Panc1 (cell line): Measurements from ENCODE around the gene SMIM38. TPM values are rescaled to one million over a fixed set of nuclear protein-coding genes. Genes with fewer than 3 reads are reported as not detected.

Experiments used
- ATAC-seq: fragments of 200-7000 bp; cut with Tn5 transposase; 2 replicates; pipeline ENCODE4 v1.9.1; 2020; ENCODE audit warnings: mild to moderate bottlenecking, moderate library complexity
- BruUV-seq: library from RNA; stranded (reverse); fragments of 400-500 nt; replicated peaks from 2 replicates; lab custom pipeline; 2021; lab: Mats Ljungman, UMichigan
- CTCF ChIA-PET: fragments of 300-600 bp; sonication (Branson Sonifier 250); formaldehyde crosslinking; loops from one replicate; lab custom pipeline; 2022; ENCODE audit warnings: antibody characterized with exemption; lab: Charles Lee
- POLR2A ChIA-PET: fragments of 300-600 bp; sonication (Branson Sonifier 250); formaldehyde crosslinking; loops from one replicate; lab custom pipeline; 2022; ENCODE audit warnings: antibody characterized with exemption; lab: Charles Lee
- DNase-seq: peaks from one replicate; pipeline ENCODE4 v3.0.0-alpha.2; 2010; ENCODE audit warnings: low read depth, low spot score
- H3K27ac ChIP-seq: 2 replicates; pipeline ENCODE4 v1.5.1; 2011; ENCODE audit warnings: mild to moderate bottlenecking, low read length, inconsistent platforms
- H3K27me3 ChIP-seq: fragments of 200-500 bp; sonication (Bioruptor generic); 2 replicates; pipeline ENCODE4 v1.6.0; 2014; ENCODE audit warnings: low read length, inconsistent platforms; ENCODE audit not compliant: control insufficient read depth, insufficient read depth
- H3K36me3 ChIP-seq: fragments of 200-500 bp; sonication (Bioruptor generic); 2 replicates; pipeline ENCODE4 v1.5.1; 2014; ENCODE audit warnings: inconsistent platforms, mild to moderate bottlenecking, low read length, moderate library complexity; ENCODE audit not compliant: control insufficient read depth, insufficient read depth
- H3K4me1 ChIP-seq: 2 replicates; pipeline ENCODE4 v1.5.1; 2011; ENCODE audit warnings: inconsistent platforms, mild to moderate bottlenecking, low read length, moderate library complexity; ENCODE audit not compliant: control insufficient read depth, insufficient read depth
- H3K4me3 ChIP-seq, 2 experiments: 2 replicates each; pipeline ENCODE4 v1.5.1; 2011 to 2012; ENCODE audit warnings: low read depth in 2 of 2, low read length in 2 of 2, mild to moderate bottlenecking in 2 of 2, inconsistent platforms in 1 of 2, moderate library complexity in 1 of 2
- H3K9me3 ChIP-seq: fragments of 200-500 bp; sonication (Bioruptor generic); 2 replicates; pipeline ENCODE4 v1.5.1; 2014; ENCODE audit warnings: low read depth, mild to moderate bottlenecking, inconsistent platforms, low read length, moderate library complexity; ENCODE audit not compliant: control insufficient read depth, insufficient read depth
- POLR2AphosphoS5 ChIP-seq: IDR thresholded peaks from 2 replicates; pipeline ENCODE4 v1.6.1; 2012; ENCODE audit warnings: mild to moderate bottlenecking, low read depth, low read length, moderate library complexity
- SIN3A ChIP-seq: IDR thresholded peaks from 2 replicates; pipeline ENCODE4 v1.6.1; 2012; ENCODE audit warnings: low read depth, mild to moderate bottlenecking, low read length, moderate library complexity, borderline replicate concordance; ENCODE audit not compliant: insufficient read depth
- TCF7L2 ChIP-seq: IDR thresholded peaks from 2 replicates; pipeline ENCODE4 v1.6.1; 2011; ENCODE audit warnings: mild to moderate bottlenecking, low read depth, low read length, inconsistent platforms
- in situ Hi-C: cut with HindIII; loops from 2 replicates; pipeline ENCODE4 v1.10.0; 2016; ENCODE audit warnings: low sequenced_read_pairs, low pct_unique_long_range_greater_than_20kb
- intact Hi-C: fragments of 100-400 bp; cut with micrococcal nuclease; formaldehyde crosslinking; loops from one replicate; pipeline ENCODE4 v1.10.0; 2022; ENCODE audit not compliant: unreplicated experiment
- total RNA-seq: library from RNA; stranded (reverse); gene quantifications from one replicate; pipeline ENCODE4 v1.2.1, GENCODE V29; 2021; ENCODE audit not compliant: unreplicated experiment
- TF ChIP-seq, protein P1 (sequence below), 2 experiments: IDR thresholded peaks; 2 replicates each; pipeline ENCODE4 v1.6.1; 2011 to 2012; ENCODE audit warnings: low read depth in 2 of 2, control low read depth in 1 of 2, low read length in 1 of 2, mild to moderate bottlenecking in 1 of 2, moderate library complexity in 1 of 2; ENCODE audit not compliant: insufficient read depth in 1 of 2
- TF ChIP-seq, protein P2 (sequence below): fragments of 450-650 bp; IDR thresholded peaks from 2 replicates; pipeline ENCODE4 v1.5.1; 2017; ENCODE audit warnings: mild to moderate bottlenecking

Gene SMIM38
- total RNA-seq, 1 experiment from 2014 or later, result 0.46 TPM

- ATAC-seq (no peak), DNase-seq (no peak)
- no peaks in the 10 kb centered on the region for H3K36me3 ChIP-seq
- no peak overlapping the region for H3K4me3 ChIP-seq
- H3K4me1 ChIP-seq, result peaks cover 21% of the 10 kb centered on the region
- in situ Hi-C loops, result no loop called here
- BruUV-seq, result no TSS peak
- POLR2A ChIA-PET, result no interaction called here
- intact Hi-C loops, result loop anchor here (10.0 kb wide), 1 partner anchor 262 kb away; no protein-coding TSS in a partner anchor
- H3K27ac ChIP-seq, result peak overlapping the region; percentile 75; the same call in 1 of the 2 replicates
- CTCF ChIA-PET, result no interaction called here
- no peaks in the 10 kb centered on the region for H3K27me3 ChIP-seq
- no peaks in the 10 kb centered on the region for H3K9me3 ChIP-seq
- TF ChIP-seq, protein P1, sequence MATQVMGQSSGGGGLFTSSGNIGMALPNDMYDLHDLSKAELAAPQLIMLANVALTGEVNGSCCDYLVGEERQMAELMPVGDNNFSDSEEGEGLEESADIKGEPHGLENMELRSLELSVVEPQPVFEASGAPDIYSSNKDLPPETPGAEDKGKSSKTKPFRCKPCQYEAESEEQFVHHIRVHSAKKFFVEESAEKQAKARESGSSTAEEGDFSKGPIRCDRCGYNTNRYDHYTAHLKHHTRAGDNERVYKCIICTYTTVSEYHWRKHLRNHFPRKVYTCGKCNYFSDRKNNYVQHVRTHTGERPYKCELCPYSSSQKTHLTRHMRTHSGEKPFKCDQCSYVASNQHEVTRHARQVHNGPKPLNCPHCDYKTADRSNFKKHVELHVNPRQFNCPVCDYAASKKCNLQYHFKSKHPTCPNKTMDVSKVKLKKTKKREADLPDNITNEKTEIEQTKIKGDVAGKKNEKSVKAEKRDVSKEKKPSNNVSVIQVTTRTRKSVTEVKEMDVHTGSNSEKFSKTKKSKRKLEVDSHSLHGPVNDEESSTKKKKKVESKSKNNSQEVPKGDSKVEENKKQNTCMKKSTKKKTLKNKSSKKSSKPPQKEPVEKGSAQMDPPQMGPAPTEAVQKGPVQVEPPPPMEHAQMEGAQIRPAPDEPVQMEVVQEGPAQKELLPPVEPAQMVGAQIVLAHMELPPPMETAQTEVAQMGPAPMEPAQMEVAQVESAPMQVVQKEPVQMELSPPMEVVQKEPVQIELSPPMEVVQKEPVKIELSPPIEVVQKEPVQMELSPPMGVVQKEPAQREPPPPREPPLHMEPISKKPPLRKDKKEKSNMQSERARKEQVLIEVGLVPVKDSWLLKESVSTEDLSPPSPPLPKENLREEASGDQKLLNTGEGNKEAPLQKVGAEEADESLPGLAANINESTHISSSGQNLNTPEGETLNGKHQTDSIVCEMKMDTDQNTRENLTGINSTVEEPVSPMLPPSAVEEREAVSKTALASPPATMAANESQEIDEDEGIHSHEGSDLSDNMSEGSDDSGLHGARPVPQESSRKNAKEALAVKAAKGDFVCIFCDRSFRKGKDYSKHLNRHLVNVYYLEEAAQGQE (IDR thresholded peaks at IDR 0.05; ENCODE audit: insufficient read depth in 1 of 2, low read depth in 2 of 2, low read length in 1 of 2), result no peak
- TF ChIP-seq TCF7L2 (no peak), SIN3A (no peak), POLR2AphosphoS5 (no peak)
- TF ChIP-seq, protein P2, sequence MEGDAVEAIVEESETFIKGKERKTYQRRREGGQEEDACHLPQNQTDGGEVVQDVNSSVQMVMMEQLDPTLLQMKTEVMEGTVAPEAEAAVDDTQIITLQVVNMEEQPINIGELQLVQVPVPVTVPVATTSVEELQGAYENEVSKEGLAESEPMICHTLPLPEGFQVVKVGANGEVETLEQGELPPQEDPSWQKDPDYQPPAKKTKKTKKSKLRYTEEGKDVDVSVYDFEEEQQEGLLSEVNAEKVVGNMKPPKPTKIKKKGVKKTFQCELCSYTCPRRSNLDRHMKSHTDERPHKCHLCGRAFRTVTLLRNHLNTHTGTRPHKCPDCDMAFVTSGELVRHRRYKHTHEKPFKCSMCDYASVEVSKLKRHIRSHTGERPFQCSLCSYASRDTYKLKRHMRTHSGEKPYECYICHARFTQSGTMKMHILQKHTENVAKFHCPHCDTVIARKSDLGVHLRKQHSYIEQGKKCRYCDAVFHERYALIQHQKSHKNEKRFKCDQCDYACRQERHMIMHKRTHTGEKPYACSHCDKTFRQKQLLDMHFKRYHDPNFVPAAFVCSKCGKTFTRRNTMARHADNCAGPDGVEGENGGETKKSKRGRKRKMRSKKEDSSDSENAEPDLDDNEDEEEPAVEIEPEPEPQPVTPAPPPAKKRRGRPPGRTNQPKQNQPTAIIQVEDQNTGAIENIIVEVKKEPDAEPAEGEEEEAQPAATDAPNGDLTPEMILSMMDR, result no peak
These were observed 42.5 kb upstream of the SMIM38 start for GRCh38 chr11:69113226-69113625.

DNA sequence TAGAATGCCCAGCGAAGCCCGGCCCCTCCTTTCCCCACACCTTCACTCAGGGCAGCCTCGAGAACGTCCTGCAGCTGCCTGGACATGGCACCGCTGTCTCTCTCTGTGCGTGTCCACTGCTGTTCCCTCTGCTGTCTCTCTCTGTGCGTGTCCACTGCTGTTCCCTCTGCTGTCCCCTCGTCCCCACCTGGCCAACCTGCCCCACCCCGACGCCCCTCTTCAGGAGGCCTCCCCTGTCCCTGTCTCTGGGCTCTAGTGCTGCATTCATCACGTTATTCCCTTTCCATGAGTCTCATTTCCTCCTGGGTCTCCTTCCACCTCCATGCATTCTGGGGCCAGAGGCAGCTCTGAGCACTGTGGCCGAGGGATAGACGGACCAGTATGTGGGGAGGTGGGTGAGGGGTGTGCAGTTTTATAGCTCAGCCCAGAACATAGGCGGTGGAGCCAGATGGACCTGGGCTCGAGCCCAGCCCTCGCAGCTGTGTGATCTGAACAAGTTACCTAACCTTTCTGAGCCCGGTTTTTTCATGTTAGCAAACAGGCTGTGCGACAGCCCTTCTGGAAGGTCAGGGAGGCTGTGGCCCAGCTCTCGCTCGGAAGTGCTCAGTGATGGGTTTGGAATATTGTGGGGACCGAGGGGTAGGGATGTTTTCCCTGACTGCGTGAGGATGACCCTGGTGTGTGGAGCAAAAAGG, 41.9 kb upstream of the SMIM38 start:
- peaks cover 21% of the 10 kb centered on the region for H3K4me1 ChIP-seq
- no peak for DNase-seq
- TF ChIP-seq TCF7L2 (no peak), SIN3A (no peak), POLR2AphosphoS5 (no peak)
- TF ChIP-seq, protein P1 (IDR thresholded peaks at IDR 0.05; ENCODE audit: insufficient read depth in 1 of 2, low read depth in 2 of 2, low read length in 1 of 2), result no peak
- TF ChIP-seq, protein P2, result no peak
- H3K27ac ChIP-seq, result peak overlapping the region; percentile 75
- ChIA-PET CTCF (interaction anchor here (1.5 kb wide), 1 partner anchor 18 kb away, joined by 5 read pairs; no protein-coding TSS in a partner anchor), POLR2A (no interaction called here)
- no peaks in the 10 kb centered on the region for H3K9me3 ChIP-seq
- in situ Hi-C loops, result no loop called here
- H3K4me3 ChIP-seq, result no peak overlapping the region
- H3K36me3 ChIP-seq, result no peaks in the 10 kb centered on the region
- ATAC-seq, result no peak
- no TSS peak for BruUV-seq
- H3K27me3 ChIP-seq, result no peaks in the 10 kb centered on the region
- intact Hi-C loops, result loop anchor here (10.0 kb wide), 1 partner anchor 261 kb away; no protein-coding TSS in a partner anchor
